ENCODE data around the gene SEC14L6.
"Not testable (repeated sequence)": the region's sequence is repeated elsewhere in the genome, so short reads cannot be mapped to it uniquely, and the experiment has no call there.

SEC14L6 gene

GRCh38 chr22:30546616-30547015, at the start of gene SEC14L6:
SEC14L6 (minus strand) TSS chr22:30546741; CDS start chr22:30546682, 59 bp downstream.
- no peak for DNase-seq

- DNase-seq, result no peak
Observed at GRCh38 chr22:30596199-30596598, 49.7 kb upstream of the SEC14L6 start.

- not testable (repeated sequence) for DNase-seq
Observed at GRCh38 chr22:30592360-30592713, 45.8 kb upstream of the SEC14L6 start.

- peak; percentile 98 to 99 for DNase-seq
Observed at GRCh38 chr22:30591588-30592359, 45.2 kb upstream of the SEC14L6 start, which contains the start of gene PES1. PES1 (minus strand) TSS chr22:30591910; CDS start chr22:30591833, 77 bp downstream.

GRCh38 chr22:30591191-30591587, 44.6 kb upstream of the SEC14L6 start:
- DNase-seq, result no peak

- no peak for DNase-seq
Observed at GRCh38 chr22:30586414-30586813, 39.9 kb upstream of the SEC14L6 start.

- no peak for DNase-seq
Observed at GRCh38 chr22:30584441-30584840, 37.9 kb upstream of the SEC14L6 start.

- DNase-seq, result no peak
Observed at GRCh38 chr22:30582788-30583545, 36.4 kb upstream of the SEC14L6 start.

GRCh38 chr22:30582051-30582450, 35.5 kb upstream of the SEC14L6 start:
- DNase-seq, result no peak

- no peak for DNase-seq
Observed at GRCh38 chr22:30580896-30581295, 34.4 kb upstream of the SEC14L6 start.

- DNase-seq, result no peak
Observed at GRCh38 chr22:30578481-30578880, 31.9 kb upstream of the SEC14L6 start.

GRCh38 chr22:30575859-30576258, 29.3 kb upstream of the SEC14L6 start:
- DNase-seq, result no peak

GRCh38 chr22:30574997-30575671, 28.6 kb upstream of the SEC14L6 start:
- no peak for DNase-seq

GRCh38 chr22:30574095-30574981, 27.8 kb upstream of the SEC14L6 start, which contains the start of gene GAL3ST1:
GAL3ST1 (minus strand) TSS chr22:30574665; CDS start chr22:30557392, 17,273 bp downstream.
- no peak for DNase-seq

GRCh38 chr22:30573594-30574094, 27.1 kb upstream of the SEC14L6 start:
- no peak for DNase-seq

GRCh38 chr22:30572840-30573593, 26.5 kb upstream of the SEC14L6 start:
- no peak for DNase-seq

GRCh38 chr22:30572210-30572609, 25.7 kb upstream of the SEC14L6 start:
- no peak for DNase-seq

GRCh38 chr22:30569674-30570202, 23.2 kb upstream of the SEC14L6 start:
- no peak for DNase-seq

- no peak for DNase-seq
Observed at GRCh38 chr22:30568137-30568805, 21.7 kb upstream of the SEC14L6 start.

GRCh38 chr22:30567277-30567676, 20.7 kb upstream of the SEC14L6 start:
- not testable (repeated sequence) for DNase-seq

GRCh38 chr22:30566125-30566524, 19.6 kb upstream of the SEC14L6 start:
- no peak for DNase-seq

Data from NCI-H446 (cell line).